DOHH2 (cell line): Measurements from ENCODE around the gene CHERP.

Source experiments
- H3F3A ChIP-seq: fragments of 200-600 bp; sonication (generic), shearing (Covaris generic); 2 replicates; pipeline ENCODE4 v1.6.0; 2016; ENCODE audit warnings: antibody characterized with exemption, mild to moderate bottlenecking; ENCODE audit not compliant: control insufficient read depth, insufficient read depth
- H3K27ac ChIP-seq: fragments of 200-600 bp; sonication (generic); 2 replicates; pipeline ENCODE4 v1.5.1; 2014; ENCODE audit warnings: low read depth, mild to moderate bottlenecking, low read length, moderate library complexity
- H3K27me3 ChIP-seq: fragments of 200-600 bp; sonication (generic); 2 replicates; pipeline ENCODE4 v1.6.1; 2014; ENCODE audit warnings: mild to moderate bottlenecking, low read length, mixed read lengths; ENCODE audit not compliant: control insufficient read depth
- H3K36me3 ChIP-seq: fragments of 200-600 bp; sonication (generic); 2 replicates; pipeline ENCODE4 v1.6.1; 2014; ENCODE audit warnings: mild to moderate bottlenecking, low read length, moderate library complexity, mixed read lengths; ENCODE audit not compliant: control insufficient read depth
- H3K4me1 ChIP-seq: fragments of 200-600 bp; sonication (generic); 2 replicates; pipeline ENCODE4 v1.6.1; 2014; ENCODE audit warnings: mild to moderate bottlenecking, low read length, mixed read lengths; ENCODE audit not compliant: control insufficient read depth
- H3K4me2 ChIP-seq: fragments of 200-600 bp; sonication (generic); 2 replicates; pipeline ENCODE4 v1.6.0; 2014; ENCODE audit warnings: mild to moderate bottlenecking, low read length, moderate library complexity
- H3K4me3 ChIP-seq: fragments of 200-600 bp; sonication (generic); 2 replicates; pipeline ENCODE4 v1.5.1; 2014; ENCODE audit warnings: mild to moderate bottlenecking, low read length, mixed read lengths
- H3K79me2 ChIP-seq: fragments of 200-600 bp; sonication (generic); 2 replicates; pipeline ENCODE4 v1.6.1; 2014; ENCODE audit warnings: mild to moderate bottlenecking, low read length, mixed read lengths; ENCODE audit not compliant: control insufficient read depth
- H3K9me2 ChIP-seq: fragments of 200-600 bp; sonication (generic); replicated peaks from 2 replicates; pipeline ENCODE4 v1.6.1; 2014; ENCODE audit warnings: mild to moderate bottlenecking, low read length, mixed read lengths; ENCODE audit not compliant: control insufficient read depth
- H3K9me3 ChIP-seq: fragments of 200-600 bp; sonication (generic); 2 replicates; pipeline ENCODE4 v1.6.1; 2014; ENCODE audit warnings: antibody characterized with exemption, low read length, mixed read lengths; ENCODE audit not compliant: control insufficient read depth, insufficient read depth
- H4K20me1 ChIP-seq: fragments of 200-600 bp; sonication (generic); 2 replicates; pipeline ENCODE4 v1.6.0; 2014; ENCODE audit warnings: low read depth, mild to moderate bottlenecking, antibody characterized with exemption, low read length, moderate library complexity; ENCODE audit not compliant: control insufficient read depth, insufficient read depth
- CTCF ChIP-seq: fragments of 200-600 bp; sonication (generic); IDR thresholded peaks from one replicate; pipeline ENCODE4 v1.5.1; 2014; ENCODE audit warnings: antibody characterized with exemption, mild to moderate bottlenecking, low read depth, low read length; ENCODE audit not compliant: poor library complexity, severe bottlenecking
- EZH2phosphoT487 ChIP-seq: fragments of 200-600 bp; sonication (generic); IDR thresholded peaks from 2 replicates; pipeline ENCODE4 v1.6.1; 2017; ENCODE audit warnings: borderline replicate concordance, mild to moderate bottlenecking, antibody characterized with exemption, low read length, moderate library complexity, mixed read lengths

The CHERP gene

GRCh38 chr19:16576690-16577530 lies 34.7 kb upstream of the CHERP start:
- Histone ChIP-seq H3F3A (peaks cover 14% of the 10 kb centered on the region), H3K27me3 (no peaks in the 10 kb centered on the region), H3K27ac (no peak overlapping the region), H3K4me2 (no peak overlapping the region), H3K36me3 (peaks cover 65% of the 10 kb centered on the region), H3K9me3 (no peaks in the 10 kb centered on the region), H4K20me1 (peaks cover 5% of the 10 kb centered on the region; the same call in 1 of the 2 replicates), H3K79me2 (peaks cover 95% of the 10 kb centered on the region), H3K9me2 (no peaks in the 10 kb centered on the region), H3K4me1 (peaks cover 22% of the 10 kb centered on the region), H3K4me3 (no peak overlapping the region)
- TF ChIP-seq CTCF (no peak), EZH2phosphoT487 (no peak)

- Histone ChIP-seq H3K36me3 (peaks cover 60% of the 10 kb centered on the region), H3K9me2 (no peaks in the 10 kb centered on the region), H3K4me1 (peaks cover 21% of the 10 kb centered on the region), H3K27me3 (no peaks in the 10 kb centered on the region), H3K9me3 (no peaks in the 10 kb centered on the region), H3F3A (peaks cover 14% of the 10 kb centered on the region), H4K20me1 (peaks cover 5% of the 10 kb centered on the region; the same call in 1 of the 2 replicates), H3K79me2 (peaks cover 95% of the 10 kb centered on the region), H3K27ac (no peak overlapping the region), H3K4me3 (no peak overlapping the region), H3K4me2 (no peak overlapping the region)
- no peak for TF ChIP-seq EZH2phosphoT487
- TF ChIP-seq CTCF: no peak
Measured at GRCh38 chr19:16575861-16576689, 33.8 kb upstream of the CHERP start.

- Histone ChIP-seq H3K4me1 (peaks cover 29% of the 10 kb centered on the region), H3K4me3 (no peak overlapping the region), H4K20me1 (peaks cover 5% of the 10 kb centered on the region; the same call in 1 of the 2 replicates), H3K4me2 (no peak overlapping the region), H3K27me3 (no peaks in the 10 kb centered on the region), H3K36me3 (peaks cover 61% of the 10 kb centered on the region), H3K79me2 (peaks cover 95% of the 10 kb centered on the region), H3F3A (peaks cover 14% of the 10 kb centered on the region), H3K9me3 (no peaks in the 10 kb centered on the region), H3K27ac (no peak overlapping the region), H3K9me2 (no peaks in the 10 kb centered on the region)
- no peak for TF ChIP-seq EZH2phosphoT487
- TF ChIP-seq CTCF: no peak
Measured at GRCh38 chr19:16575282-16575681, 33.0 kb upstream of the CHERP start.
